GM12892 (cell line): ENCODE data around the gene TULP4.
A peak's percentile ranks its signal among the peaks of the same experiment; 100 is the strongest.
"Not testable (repeated sequence)": the region's sequence is repeated elsewhere in the genome, so short reads cannot be mapped to it uniquely, and the experiment has no call there.

ENCODE experiments used
- DNase-seq: peaks from one replicate; pipeline ENCODE4 v3.0.0; 2011; ENCODE audit not compliant: insufficient read length
- FAIRE-seq: peaks from 2 replicates; lab custom pipeline; 2011; peaks lifted over from hg19 to GRCh38; lab: Jason Lieb, UNC
- POLR2A ChIP-seq: IDR thresholded peaks from 2 replicates; pipeline ENCODE4 v1.6.1; 2011; ENCODE audit warnings: low read depth, low read length, control low read depth
- POLR2AphosphoS5 ChIP-seq: IDR thresholded peaks from 2 replicates; pipeline ENCODE4 v1.6.1; 2011; ENCODE audit warnings: low read depth, low read length, control low read depth
- TAF1 ChIP-seq: IDR thresholded peaks from 2 replicates; pipeline ENCODE4 v1.6.1; 2011; ENCODE audit warnings: low read depth, mild to moderate bottlenecking, control low read depth, low read length, borderline replicate concordance

TULP4 gene

DNA sequence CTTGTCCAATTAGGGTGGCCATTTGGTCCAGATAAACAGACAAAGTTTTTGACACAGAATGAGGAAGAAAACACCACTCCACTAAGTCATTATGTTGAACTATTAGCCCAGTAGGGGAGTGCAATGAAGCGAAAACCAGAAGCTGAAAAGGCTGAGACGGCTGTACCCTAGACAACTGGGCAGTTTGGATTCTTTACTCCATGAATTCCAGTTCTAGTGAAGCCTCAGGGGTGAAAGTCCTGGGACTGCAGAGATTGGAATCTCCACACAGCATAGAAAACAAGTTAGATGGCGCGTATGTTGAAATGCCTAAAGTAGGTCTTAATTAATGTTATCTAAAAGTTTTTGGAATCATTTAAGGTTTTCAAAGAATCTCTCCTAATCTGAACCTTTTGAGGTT lies 10.7 kb upstream of the TULP4 start:
- not testable (repeated sequence) for DNase-seq

DNA sequence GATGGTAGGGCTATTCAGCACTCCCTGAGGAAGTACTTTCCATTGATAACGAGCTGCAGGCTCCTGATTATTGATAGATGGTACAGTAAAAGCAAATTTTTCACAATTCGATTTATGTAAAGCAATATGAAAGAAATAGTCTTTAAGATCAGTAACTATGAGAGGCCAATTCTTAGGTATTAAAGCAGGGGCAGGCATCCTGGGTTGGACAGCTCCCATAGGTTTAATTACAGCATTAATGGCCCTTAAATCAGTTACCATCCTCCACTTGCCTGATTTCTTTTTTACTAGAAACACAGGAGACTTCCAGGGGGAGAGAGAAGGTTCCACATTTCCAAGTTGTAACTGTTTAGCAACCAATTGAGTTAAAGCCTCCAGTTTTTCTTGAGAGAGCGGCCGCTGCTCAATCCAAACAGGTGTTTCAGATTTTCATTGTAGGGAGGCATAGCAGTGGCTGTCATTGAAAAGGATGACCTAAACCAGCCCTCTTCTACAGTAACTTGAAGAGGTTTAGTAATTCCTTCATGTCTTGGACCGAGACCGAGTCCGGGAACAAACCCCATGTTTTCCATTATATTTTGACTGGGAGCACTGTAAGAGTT lies 10.0 kb upstream of the TULP4 start:
- not testable (repeated sequence) for DNase-seq, FAIRE-seq

More for the DNA sequence above, 10.7 kb upstream of the TULP4 start:
- not testable (repeated sequence) for FAIRE-seq

DNA sequence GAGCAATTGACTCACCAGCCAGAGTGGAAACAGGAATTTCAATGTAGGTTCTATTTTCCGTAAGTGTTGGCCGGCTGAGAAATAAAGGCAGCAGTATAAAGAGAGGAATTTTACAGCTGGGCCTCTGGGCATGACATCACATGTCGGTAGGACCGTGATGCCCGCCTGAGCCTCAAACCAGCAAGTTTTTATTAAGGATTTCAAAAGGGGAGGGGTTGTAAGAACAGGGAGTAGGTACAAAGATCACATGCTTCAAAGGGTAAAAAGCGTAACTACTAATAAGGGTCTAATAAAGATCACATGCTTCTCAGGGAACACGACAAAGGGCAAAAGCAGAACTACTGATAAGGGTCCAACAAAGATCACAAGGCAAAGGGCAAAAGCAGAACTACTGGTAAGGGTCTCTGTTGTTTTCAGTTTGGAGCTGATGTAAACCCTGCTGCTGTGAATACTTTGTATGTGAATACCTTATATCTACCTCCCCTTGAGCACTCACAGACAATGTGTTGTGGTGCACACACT lies 9.0 kb upstream of the TULP4 start:
- no peak for TF ChIP-seq POLR2AphosphoS5
- no peak for TF ChIP-seq POLR2A
- no peak for TF ChIP-seq TAF1
- DNase-seq (no peak), FAIRE-seq (no peak)

DNA sequence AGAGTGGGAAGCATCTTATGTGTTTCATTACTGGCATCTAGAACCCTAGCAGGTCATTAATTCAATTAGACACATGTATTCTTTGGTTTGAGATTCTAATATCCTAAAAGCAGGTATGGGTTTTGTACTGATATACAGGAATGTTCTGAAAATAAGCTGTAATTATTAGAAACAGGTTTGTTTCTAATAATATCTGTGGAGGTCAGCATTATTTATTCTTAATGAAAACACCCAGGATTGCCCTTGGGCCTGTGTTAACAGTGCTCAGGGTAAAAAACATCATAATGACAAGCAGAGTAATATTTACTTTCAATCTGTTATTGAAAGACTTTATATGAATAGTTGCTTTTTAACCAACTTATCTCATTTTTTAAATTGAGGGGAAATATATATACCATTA lies 8.0 kb upstream of the TULP4 start:
- FAIRE-seq (no peak), DNase-seq (no peak)
- no peak for TF ChIP-seq TAF1
- TF ChIP-seq POLR2AphosphoS5: no peak
- TF ChIP-seq POLR2A: no peak

DNA sequence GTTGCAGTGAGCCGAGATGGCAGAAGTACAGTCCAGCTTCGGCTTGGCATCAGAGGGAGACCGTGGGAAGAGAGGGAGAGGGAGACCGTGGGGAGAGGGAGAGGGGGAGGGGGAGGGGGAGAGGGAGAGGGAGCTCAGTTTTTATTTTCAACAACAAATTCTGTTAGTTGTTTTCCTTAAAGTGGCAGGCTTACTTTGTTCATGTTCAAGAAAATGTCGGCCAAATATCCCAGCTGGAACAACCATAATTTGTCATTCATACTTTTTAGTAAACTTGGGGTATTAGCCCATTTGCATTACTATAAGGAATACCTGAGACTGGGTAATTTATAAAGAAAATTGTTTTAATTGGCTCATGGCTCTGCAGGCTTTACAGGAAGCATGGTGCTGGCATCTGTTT lies 2.5 kb upstream of the TULP4 start:
- TF ChIP-seq TAF1 (no peak), POLR2A (no peak), POLR2AphosphoS5 (no peak)
- DNase-seq (no peak), FAIRE-seq (no peak)

DNA sequence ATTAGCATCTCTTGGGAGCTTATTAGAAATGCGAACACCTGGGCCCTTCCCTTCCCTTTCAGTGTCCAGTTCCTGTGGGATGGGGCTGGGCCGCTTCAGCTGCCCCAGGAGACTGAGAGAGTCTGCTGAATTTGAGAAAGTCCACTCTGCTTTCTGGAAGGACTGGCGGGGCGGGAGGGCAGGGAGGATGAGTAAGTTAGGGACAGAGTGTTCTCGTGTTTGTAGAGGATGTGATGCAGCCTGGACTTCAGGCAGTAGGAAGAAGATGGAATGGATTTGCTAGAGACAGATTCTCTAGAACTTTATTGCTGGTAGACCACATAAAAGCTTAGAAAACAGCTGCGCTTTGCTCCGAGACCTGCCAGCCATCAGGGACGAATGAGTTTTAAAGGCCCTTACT lies 1.1 kb upstream of the TULP4 start:
- FAIRE-seq: no peak
- no peak for DNase-seq
- TF ChIP-seq POLR2A (no peak), POLR2AphosphoS5 (no peak), TAF1 (no peak)

DNA sequence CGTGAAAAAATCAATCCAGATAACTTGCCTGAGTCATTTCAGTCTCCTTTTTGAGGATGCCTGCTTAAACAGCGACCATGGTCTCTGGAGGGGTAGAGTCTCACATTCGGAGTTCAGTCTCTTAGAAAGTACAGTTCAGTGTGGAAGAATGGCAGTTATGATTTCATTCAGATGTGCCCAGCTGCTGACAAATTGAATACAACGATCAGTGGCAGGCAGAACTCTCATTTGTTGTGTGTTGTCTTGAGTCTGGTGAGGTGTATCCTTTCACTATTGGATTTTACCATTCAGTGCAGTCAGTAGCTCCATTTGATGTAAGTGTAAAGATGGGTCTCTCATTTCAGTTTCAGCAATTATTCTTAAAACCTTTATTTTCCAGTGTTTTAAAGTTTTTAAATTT lies 639 bp upstream of the TULP4 start:
- no peak for TF ChIP-seq TAF1
- TF ChIP-seq POLR2AphosphoS5: no peak
- no peak for TF ChIP-seq POLR2A
- DNase-seq (no peak), FAIRE-seq (no peak)

DNA sequence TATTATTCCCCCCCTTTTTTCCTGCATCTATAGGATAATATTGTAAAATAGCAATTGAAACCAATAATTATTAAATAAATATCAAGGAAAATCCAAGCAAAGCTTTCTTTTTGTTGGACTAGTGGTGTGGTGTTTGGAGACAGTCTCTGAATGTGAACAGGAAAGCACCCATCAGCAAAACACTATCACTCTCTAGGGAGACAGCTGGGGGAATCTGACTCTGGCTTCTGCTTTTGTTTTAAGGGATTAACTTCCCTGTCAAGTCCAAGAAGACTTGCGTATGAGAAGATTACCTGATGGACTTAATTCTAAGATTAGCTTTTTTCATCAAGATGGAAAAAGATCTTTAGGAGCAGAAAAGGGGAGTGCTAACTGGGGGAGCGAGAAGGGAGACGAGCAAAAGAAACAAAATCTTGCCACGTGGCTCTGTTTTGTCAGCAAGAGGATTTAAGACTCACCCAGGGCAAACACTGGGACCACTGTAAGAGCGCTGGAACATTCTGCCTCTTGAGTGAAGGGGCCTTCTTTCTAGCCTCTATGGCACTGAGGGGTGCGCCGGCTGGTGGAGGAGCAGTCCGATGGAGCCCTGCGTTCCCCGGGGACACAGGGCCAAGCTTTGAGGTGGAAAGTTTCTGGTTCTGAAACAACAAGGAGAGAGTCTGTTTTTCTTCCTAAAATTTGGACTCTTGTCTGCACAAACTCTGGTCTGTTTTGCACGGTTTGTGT lies 570 bp downstream of the TULP4 start:
- no peak for DNase-seq

DNA sequence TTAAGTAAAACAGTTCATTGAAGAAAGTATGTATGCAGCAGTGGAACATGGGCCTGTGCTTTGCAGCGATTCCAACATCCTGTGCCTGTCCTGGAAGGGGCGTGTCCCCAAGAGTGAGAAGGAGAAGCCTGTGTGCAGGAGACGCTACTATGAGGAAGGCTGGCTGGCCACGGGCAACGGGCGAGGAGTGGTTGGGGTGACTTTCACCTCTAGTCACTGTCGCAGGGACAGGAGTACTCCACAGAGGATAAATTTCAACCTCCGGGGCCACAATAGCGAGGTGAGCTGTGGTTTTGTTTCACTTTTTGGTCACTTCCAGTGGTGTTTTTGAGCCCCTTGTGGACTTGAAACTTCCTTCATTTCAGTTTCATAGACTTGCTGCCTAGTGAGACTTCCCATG lies 1.7 kb downstream of the TULP4 start:
- no peak for TF ChIP-seq TAF1
- TF ChIP-seq POLR2A: no peak
- no peak for TF ChIP-seq POLR2AphosphoS5
- FAIRE-seq: peak; percentile 75
- no peak for DNase-seq

More for the DNA sequence above, 570 bp downstream of the TULP4 start:
- no peak for TF ChIP-seq TAF1
- no peak for TF ChIP-seq POLR2A
- no peak for TF ChIP-seq POLR2AphosphoS5
- no peak for FAIRE-seq

DNA sequence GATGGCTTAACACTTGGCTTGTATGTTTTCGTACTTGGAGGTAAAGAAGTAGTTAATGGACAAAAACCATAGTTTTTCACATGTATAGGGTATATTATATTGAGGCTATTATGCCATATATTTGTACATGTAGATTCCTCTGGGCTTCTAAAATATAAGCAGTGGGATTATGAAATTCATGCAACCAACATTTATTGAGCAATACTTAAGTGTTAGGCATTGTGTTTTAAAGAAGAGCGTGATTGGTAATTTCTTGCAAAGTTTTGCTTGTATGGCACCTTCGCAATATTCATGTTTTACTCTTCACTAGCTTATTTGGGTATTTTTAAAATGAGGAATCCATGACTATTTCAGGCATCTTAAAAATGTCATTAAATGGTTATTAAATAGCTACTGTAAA lies 2.5 kb downstream of the TULP4 start:
- FAIRE-seq: no peak

DNA sequence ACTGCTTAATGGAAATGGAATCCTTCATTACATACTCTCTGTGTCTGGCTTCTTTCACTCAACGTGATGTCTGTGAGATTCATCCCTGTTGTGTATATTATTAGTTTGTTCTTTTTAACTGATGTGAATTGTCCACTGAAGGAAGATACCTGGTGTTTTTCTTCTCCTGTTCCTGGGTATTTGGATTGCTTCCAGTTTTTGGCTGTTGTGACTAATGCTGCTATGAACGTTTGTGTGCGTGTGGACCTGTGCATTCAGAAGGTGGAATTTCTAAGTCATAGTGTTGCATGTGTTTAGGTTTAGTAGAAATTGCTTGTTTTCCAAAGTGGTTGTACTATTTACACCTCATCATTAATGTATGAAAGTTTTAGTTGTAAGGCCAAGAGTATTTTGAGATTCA lies 3.8 kb downstream of the TULP4 start:
- DNase-seq (no peak), FAIRE-seq (no peak)
- no peak for TF ChIP-seq TAF1
- no peak for TF ChIP-seq POLR2A
- no peak for TF ChIP-seq POLR2AphosphoS5

More for the DNA sequence above, 2.5 kb downstream of the TULP4 start:
- no peak for TF ChIP-seq TAF1
- TF ChIP-seq POLR2AphosphoS5: no peak
- no peak for TF ChIP-seq POLR2A
- no peak for DNase-seq

DNA sequence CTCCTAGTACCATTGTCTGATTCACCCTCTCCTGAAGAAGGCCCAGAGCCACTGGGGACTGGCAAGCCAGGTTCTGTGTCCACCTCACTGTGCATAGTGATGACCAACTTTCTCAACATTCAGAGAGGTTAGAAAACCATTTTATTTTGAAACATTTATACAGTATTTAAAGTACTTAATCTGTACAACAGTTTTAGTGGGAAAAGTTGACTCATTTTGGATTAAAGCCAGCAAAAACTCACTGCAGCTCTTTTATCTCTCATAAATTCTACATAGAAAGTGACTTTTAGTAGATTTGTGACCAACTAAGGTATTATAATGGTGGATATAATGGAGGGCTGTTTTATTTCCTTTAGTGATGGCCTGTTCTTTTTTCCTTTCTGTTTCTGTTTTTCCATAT lies 9.7 kb downstream of the TULP4 start:
- TF ChIP-seq POLR2AphosphoS5 (no peak), POLR2A (no peak), TAF1 (no peak)
- FAIRE-seq: no peak
- DNase-seq: no peak

DNA sequence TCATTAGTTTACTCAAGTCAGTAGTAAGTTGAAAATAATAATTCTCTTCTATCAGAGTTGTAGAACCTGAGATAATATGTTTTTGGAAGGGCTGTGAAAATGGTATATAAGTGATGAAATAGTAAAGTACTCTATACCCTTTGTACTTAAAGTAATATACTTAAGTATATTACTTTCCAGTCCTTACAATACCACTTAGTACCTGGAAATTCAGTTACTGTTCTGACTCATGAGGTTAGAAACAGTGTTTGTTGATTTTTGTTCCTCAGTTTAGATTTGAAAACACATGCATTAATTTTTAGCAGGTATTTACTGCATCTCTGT lies 10.1 kb downstream of the TULP4 start:
- FAIRE-seq (peak; percentile 46), DNase-seq (no peak)
- TF ChIP-seq POLR2A (no peak), TAF1 (no peak), POLR2AphosphoS5 (no peak)
